ENCODE data around the gene CCP110. TPM values are rescaled to one million over a fixed set of nuclear protein-coding genes. Genes with fewer than 3 reads are reported as not detected.

CCP110 gene
- total and polyA plus RNA-seq, 2 experiments from 2014 or later: 10.7 to 20.9 TPM

DNA sequence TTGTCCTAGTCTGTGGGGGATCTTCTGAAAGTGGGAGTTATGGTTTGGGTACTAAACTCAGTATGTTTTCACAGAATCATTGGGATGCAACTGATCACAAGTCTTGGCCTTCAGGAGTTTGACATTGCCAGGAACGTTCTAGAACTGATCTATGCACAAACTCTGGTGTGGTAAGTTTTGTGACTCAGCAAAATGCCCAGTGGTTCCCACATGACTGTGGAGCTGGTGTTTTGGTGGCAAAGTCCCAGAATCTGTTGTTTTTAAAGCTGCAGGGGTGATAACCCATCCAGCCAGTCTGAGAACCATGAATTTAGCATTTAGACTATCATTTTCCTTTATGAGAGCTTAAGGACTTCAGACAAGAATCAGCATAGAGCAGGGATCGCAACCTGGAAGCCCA, 42.4 kb upstream of the CCP110 start (continued):
- no peak for TF ChIP-seq ZNF331 (CRISPR knock-in tag; IDR thresholded peaks at IDR 0.05; ENCODE audit: low read depth)
- no peak for TF ChIP-seq JUNB (IDR thresholded peaks at IDR 0.05; ENCODE audit: unreplicated experiment)
- no peak for TF ChIP-seq EZH2phosphoT487 (IDR thresholded peaks at IDR 0.05; ENCODE audit: unreplicated experiment)
- TF ChIP-seq, protein P1, sequence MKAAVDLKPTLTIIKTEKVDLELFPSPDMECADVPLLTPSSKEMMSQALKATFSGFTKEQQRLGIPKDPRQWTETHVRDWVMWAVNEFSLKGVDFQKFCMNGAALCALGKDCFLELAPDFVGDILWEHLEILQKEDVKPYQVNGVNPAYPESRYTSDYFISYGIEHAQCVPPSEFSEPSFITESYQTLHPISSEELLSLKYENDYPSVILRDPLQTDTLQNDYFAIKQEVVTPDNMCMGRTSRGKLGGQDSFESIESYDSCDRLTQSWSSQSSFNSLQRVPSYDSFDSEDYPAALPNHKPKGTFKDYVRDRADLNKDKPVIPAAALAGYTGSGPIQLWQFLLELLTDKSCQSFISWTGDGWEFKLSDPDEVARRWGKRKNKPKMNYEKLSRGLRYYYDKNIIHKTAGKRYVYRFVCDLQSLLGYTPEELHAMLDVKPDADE (IDR thresholded peaks at IDR 0.05): no peak
- no peak for TF ChIP-seq CREB1 (CRISPR knock-in tag; IDR thresholded peaks at IDR 0.05; ENCODE audit: low read depth)
- TF ChIP-seq, protein P2, sequence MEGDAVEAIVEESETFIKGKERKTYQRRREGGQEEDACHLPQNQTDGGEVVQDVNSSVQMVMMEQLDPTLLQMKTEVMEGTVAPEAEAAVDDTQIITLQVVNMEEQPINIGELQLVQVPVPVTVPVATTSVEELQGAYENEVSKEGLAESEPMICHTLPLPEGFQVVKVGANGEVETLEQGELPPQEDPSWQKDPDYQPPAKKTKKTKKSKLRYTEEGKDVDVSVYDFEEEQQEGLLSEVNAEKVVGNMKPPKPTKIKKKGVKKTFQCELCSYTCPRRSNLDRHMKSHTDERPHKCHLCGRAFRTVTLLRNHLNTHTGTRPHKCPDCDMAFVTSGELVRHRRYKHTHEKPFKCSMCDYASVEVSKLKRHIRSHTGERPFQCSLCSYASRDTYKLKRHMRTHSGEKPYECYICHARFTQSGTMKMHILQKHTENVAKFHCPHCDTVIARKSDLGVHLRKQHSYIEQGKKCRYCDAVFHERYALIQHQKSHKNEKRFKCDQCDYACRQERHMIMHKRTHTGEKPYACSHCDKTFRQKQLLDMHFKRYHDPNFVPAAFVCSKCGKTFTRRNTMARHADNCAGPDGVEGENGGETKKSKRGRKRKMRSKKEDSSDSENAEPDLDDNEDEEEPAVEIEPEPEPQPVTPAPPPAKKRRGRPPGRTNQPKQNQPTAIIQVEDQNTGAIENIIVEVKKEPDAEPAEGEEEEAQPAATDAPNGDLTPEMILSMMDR (conservative IDR thresholded peaks at IDR 0.05; ENCODE audit: low read depth in 2 of 2): no peak
- TF ChIP-seq, protein P3, sequence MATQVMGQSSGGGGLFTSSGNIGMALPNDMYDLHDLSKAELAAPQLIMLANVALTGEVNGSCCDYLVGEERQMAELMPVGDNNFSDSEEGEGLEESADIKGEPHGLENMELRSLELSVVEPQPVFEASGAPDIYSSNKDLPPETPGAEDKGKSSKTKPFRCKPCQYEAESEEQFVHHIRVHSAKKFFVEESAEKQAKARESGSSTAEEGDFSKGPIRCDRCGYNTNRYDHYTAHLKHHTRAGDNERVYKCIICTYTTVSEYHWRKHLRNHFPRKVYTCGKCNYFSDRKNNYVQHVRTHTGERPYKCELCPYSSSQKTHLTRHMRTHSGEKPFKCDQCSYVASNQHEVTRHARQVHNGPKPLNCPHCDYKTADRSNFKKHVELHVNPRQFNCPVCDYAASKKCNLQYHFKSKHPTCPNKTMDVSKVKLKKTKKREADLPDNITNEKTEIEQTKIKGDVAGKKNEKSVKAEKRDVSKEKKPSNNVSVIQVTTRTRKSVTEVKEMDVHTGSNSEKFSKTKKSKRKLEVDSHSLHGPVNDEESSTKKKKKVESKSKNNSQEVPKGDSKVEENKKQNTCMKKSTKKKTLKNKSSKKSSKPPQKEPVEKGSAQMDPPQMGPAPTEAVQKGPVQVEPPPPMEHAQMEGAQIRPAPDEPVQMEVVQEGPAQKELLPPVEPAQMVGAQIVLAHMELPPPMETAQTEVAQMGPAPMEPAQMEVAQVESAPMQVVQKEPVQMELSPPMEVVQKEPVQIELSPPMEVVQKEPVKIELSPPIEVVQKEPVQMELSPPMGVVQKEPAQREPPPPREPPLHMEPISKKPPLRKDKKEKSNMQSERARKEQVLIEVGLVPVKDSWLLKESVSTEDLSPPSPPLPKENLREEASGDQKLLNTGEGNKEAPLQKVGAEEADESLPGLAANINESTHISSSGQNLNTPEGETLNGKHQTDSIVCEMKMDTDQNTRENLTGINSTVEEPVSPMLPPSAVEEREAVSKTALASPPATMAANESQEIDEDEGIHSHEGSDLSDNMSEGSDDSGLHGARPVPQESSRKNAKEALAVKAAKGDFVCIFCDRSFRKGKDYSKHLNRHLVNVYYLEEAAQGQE (IDR thresholded peaks at IDR 0.05; ENCODE audit: unreplicated experiment): no peak
- no peak for TF ChIP-seq ZNF114 (CRISPR knock-in tag; IDR thresholded peaks at IDR 0.05)

DNA sequence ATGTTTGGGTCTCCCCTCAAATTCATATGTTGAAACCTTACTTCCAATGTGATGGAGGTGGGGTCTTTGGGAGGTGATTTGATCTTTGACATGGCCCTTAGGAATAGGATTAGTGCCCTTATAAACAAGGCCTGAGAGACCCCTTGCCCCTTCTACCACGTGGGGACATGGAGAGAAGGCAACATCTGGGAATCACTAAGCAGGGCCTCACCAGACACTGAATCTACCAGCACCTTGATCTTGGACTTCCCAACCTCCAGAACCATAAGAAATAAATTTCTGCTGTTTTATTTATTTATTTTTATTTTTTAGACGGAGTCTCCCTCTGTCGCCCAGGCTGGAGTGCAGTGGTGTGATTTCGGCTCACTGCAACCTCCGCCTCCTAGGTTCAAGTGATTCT, 42.0 kb upstream of the CCP110 start:
- Mint-ChIP-seq H3K27ac (no peak overlapping the region), H3K9me3 (no peaks in the 10 kb centered on the region), H3K4me3 (no peak overlapping the region), H3K36me3 (ENCODE audit: low read depth) (peaks cover 7% of the 10 kb centered on the region; the same call in 1 of the 3 replicates), H3K27me3 (ENCODE audit: insufficient read depth, low read depth, poor library complexity) (peaks cover 2% of the 10 kb centered on the region), H3K4me1 (peaks cover under 1% of the 10 kb centered on the region; the same call in 1 of the 3 replicates)
- no peaks in the 10 kb centered on the region for H3K36me3 ChIP-seq (ENCODE audit: insufficient read depth)
- H3K9me2 ChIP-seq (ENCODE audit: insufficient read depth): 0 out of 2 replicates have a peak, but pooled peaks cover 5% of the 10 kb centered on the region
- H3K79me2 ChIP-seq (replicated peaks; ENCODE audit: insufficient read depth): no peaks in the 10 kb centered on the region
- no peak overlapping the region for H3K4me2 ChIP-seq
- no peak overlapping the region for H3K27ac ChIP-seq (ENCODE audit: low read depth)
- DNase-seq (ENCODE audit: low spot score): no peak
- no peak overlapping the region for H3K4me3 ChIP-seq
- no peak overlapping the region for H2AFZ ChIP-seq
- H3K27me3 ChIP-seq (ENCODE audit: insufficient read depth): no peaks in the 10 kb centered on the region
- H3F3A ChIP-seq (replicated peaks; ENCODE audit: low read depth): no peaks in the 10 kb centered on the region
- no peaks in the 10 kb centered on the region for H4K20me1 ChIP-seq (replicated peaks; ENCODE audit: insufficient read depth)
- peaks cover 4% of the 10 kb centered on the region; the same call in 1 of the 2 replicates for H3K4me1 ChIP-seq (ENCODE audit: insufficient read depth)
- ATAC-seq: no peak
- TF ChIP-seq, protein P1 (IDR thresholded peaks at IDR 0.05): no peak
- TF ChIP-seq ZNF331 (CRISPR knock-in tag; IDR thresholded peaks at IDR 0.05; ENCODE audit: low read depth) (no peak), CREB1 (CRISPR knock-in tag; IDR thresholded peaks at IDR 0.05; ENCODE audit: low read depth) (no peak), NANOG (IDR thresholded peaks at IDR 0.05; ENCODE audit: borderline replicate concordance) (no peak), EZH2phosphoT487 (IDR thresholded peaks at IDR 0.05; ENCODE audit: unreplicated experiment) (no peak), JUNB (IDR thresholded peaks at IDR 0.05; ENCODE audit: unreplicated experiment) (no peak), ZNF114 (CRISPR knock-in tag; IDR thresholded peaks at IDR 0.05) (no peak), STAT1 (IDR thresholded peaks at IDR 0.05; ENCODE audit: unreplicated experiment) (no peak)
- TF ChIP-seq, protein P2 (conservative IDR thresholded peaks at IDR 0.05; ENCODE audit: low read depth in 2 of 2): no peak
- TF ChIP-seq, protein P3 (IDR thresholded peaks at IDR 0.05; ENCODE audit: unreplicated experiment): no peak

Measured in GM23338 (cell line).